Natural killer cell treated with Interleukin-12 subunit alpha and Interleukin-12 subunit beta and Interleukin-15 and Interleukin-18, amount 100 ng/mL, for 72 hours (primary cell): ENCODE results near the gene FN3KRP. TPM values are rescaled to one million over a fixed set of nuclear protein-coding genes. Genes with fewer than 3 reads are reported as not detected.
"Not testable (repeated sequence)": the region's sequence is repeated elsewhere in the genome, so short reads cannot be mapped to it uniquely, and the experiment has no call there.

Source experiments
- ATAC-seq, 2 donors: fragments of 150-1000 bp; cut with Tn5 transposase in 1 of 2; sonication (Bioruptor Pico), chemical (Tn5 transposase) in 1 of 2; 2 replicates each; pipeline ENCODE4 v1.10.0; 2021
- DNase-seq: peaks from one replicate; pipeline ENCODE4 v3.0.0; 2022; ENCODE audit warnings: low spot score
- H3K27ac Mint-ChIP-seq, 2 donors: 1 replicate in 1 of 2; 2 replicates in 1 of 2; pipeline ENCODE4 v1.8.0; 2022; ENCODE audit warnings: mixed read lengths in 2 of 2, mild to moderate bottlenecking in 1 of 2, moderate library complexity in 1 of 2
- H3K27me3 Mint-ChIP-seq, 2 donors: 1 replicate in 1 of 2; 2 replicates in 1 of 2; pipeline ENCODE4 v1.8.0; 2022; ENCODE audit warnings: mixed read lengths in 2 of 2
- H3K36me3 Mint-ChIP-seq: one replicate; pipeline ENCODE4 v1.8.0; 2022; ENCODE audit warnings: mixed read lengths
- H3K4me1 Mint-ChIP-seq, 2 donors: 1 replicate in 1 of 2; 2 replicates in 1 of 2; pipeline ENCODE4 v1.8.0; 2022; ENCODE audit warnings: low read depth in 2 of 2, mixed read lengths in 2 of 2, mild to moderate bottlenecking in 1 of 2
- H3K4me3 Mint-ChIP-seq: one replicate; pipeline ENCODE4 v1.8.0; 2022; ENCODE audit warnings: mixed read lengths
- H3K9me3 Mint-ChIP-seq: 2 replicates; pipeline ENCODE4 v1.8.0; 2022; ENCODE audit warnings: mixed read lengths
- total RNA-seq, 2 donors: library from RNA; stranded (reverse); gene quantifications; one replicate each; pipeline ENCODE4 v1.2.3, GENCODE V29; 2022

The FN3KRP gene
- total RNA-seq, 2 donors from 2014 or later = 29.4 to 48.4 TPM

DNA sequence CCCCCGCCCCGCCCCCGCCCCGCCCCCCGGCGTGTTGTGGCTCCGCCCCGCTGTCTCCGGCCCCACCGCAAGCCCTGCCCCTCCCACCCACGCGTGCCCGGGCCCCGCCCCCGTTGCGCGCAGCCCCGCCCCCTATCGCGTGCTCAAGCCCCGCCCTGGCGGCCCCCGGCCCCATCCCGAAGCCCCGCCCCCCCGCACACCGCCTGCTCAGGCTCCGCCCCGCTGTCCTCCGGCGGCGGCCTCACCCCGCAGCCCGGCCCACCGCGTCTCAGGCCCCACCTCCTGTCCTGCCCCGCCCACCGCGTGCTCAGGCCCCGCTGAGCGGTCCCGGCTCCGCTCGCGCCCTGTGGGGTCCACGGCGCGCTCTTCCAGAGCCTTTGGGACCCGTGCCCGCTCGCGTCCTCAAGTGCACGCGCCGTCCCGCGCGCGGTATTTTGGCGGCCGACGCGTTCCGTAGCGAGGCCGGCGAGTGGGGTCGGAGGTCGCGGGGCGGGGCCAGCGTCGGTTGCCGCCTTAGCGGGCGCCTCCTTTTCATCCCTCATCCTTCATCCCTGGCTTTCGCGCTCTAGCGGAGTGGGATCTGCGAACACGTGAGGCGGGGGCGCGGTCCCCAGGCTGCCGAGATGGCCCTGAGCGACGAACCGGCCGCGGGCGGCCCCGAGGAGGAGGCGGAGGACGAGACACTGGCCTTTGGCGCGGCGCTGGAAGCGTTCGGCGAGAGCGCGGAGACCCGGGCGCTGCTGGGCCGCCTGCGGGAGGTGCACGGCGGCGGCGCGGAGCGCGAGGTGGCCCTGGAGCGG, 35.3 kb downstream of the FN3KRP start, which contains the start of gene TBCD:
TBCD (plus strand) TSS at position 495 of the 800 bp plus-strand sequence; CDS start at position 624, 129 bp downstream.
- Mint-ChIP-seq H3K4me1 (peaks cover 17 to 27% of the 10 kb centered on the region in 2 donors), H3K27me3 (no peaks in the 10 kb centered on the region), H3K27ac (peak within 1 kb of the TSS in 1 of 2 donors; percentile 31), H3K36me3 (no peaks in the 10 kb centered on the region), H3K9me3 (no peaks in the 10 kb centered on the region), H3K4me3 (peak within 1 kb of the TSS; percentile 81)
- ATAC-seq = peak; percentile 90 to 93
- DNase-seq = peak; percentile 87

DNA sequence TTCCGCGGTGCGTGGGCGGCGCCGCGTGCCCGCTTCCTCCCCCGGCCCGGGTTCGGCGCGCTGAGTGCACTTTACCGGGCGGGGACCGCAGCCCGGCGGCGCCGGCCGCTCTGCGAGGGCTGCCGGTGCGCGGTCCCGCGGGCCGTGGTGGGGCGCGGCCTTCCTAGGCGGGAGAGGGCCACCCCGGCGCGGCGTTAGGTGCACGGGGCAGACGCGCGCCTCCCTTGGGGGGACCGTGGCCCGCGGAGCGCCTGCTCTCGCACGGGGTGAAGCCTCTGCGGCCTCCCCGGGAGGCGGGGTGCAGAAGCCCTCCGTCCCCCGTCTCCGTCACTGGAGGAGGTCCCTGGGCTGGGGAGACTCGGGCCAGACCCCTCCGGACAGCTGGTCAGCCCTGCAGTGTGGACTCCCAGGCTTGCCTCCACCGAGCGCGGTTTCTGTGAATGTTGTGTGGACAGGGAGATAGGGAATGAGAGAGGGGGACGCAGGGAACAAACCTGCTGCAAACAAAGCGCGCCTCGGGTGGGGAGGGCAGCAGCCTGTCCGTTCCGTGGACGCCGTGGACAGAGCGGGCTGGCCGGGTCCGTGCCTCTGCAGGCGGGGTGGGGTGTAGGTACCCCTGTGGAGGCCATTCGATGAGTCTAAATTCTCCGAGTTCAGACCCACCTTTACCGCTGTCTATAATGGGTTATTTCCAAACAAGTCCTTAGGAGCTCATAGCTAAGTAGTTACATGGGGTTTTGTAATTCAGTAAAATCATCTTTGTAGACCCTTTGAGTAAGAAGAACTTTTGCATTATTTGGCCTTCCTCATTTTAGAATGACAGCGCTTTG, 36.1 kb downstream of the FN3KRP start:
- Mint-ChIP-seq H3K9me3 (no peaks in the 10 kb centered on the region), H3K4me3 (peak overlapping the region; percentile 81), H3K36me3 (no peaks in the 10 kb centered on the region), H3K27ac (peak overlapping the region in 1 of 2 donors; percentile 31), H3K27me3 (no peaks in the 10 kb centered on the region), H3K4me1 (peaks cover 17 to 27% of the 10 kb centered on the region in 2 donors)
- ATAC-seq = peak in 1 of 2 donors; percentile 50
- peak; percentile 72 for DNase-seq

DNA sequence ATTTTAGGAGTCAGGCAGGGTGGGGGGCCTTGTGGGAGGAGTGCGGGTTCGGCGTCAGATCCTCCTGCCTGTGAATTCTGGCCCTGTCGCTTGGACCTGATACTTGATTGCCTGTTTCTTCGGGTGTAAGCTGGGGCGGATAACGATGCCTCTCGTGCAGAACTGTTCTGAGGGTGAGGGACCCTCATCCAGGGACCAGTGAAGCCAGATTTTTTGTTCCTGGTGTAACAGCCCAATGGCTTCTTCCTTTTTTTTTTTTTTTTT, 36.6 kb downstream of the FN3KRP start:
- Mint-ChIP-seq H3K4me3 (peak overlapping the region; percentile 81), H3K27ac (no peak overlapping the region), H3K4me1 (peaks cover 17 to 27% of the 10 kb centered on the region in 2 donors), H3K9me3 (no peaks in the 10 kb centered on the region), H3K27me3 (no peaks in the 10 kb centered on the region), H3K36me3 (no peaks in the 10 kb centered on the region)
- no peak for ATAC-seq
- DNase-seq = no peak

DNA sequence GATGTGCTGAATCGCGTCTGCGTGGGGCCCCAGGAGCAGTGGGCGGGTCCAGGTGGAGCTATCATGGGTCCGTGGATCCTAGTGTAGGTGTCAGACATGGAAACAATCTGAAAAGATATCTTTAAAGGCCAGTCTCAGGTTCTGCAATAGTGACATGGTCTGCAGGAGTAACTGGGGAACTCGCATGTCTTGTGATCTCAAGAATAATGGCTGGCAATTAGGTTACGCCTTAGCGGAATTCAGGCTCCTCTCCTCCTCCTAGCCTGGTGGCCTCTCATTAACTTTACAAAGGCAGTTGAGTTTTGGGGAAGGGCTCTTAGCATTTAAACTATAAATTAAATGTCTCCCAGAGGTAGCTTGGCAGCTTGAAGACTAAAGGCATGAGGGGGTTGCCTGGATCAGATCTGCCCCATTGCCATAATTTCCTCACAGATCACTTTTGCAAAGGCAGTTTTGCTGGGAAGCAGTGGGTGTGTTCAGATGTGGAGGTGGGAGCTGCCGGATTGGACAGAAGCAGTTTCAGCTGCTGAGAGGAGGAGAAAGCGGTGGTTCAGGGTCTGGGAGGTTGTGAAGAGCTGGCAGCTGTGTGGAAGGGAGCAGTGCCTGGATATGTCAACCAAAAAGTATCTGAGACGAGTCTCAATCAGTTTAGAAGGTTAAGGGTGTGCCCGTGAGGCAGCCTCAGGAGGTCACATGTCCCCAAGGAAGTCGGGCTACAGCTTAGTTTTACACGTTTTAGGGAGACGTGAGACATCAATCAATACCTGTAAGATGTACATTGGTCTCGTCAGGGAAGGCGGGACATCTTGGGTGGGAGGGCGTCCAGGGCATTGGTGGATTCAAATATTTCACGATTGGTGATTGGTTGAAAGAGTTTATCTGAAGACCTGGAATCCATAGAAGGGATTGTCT, 38.0 kb downstream of the FN3KRP start:
- no peaks in the 10 kb centered on the region for H3K36me3 Mint-ChIP-seq
- peaks cover 17 to 27% of the 10 kb centered on the region in 2 donors for H3K4me1 Mint-ChIP-seq
- H3K27me3 Mint-ChIP-seq = no peaks in the 10 kb centered on the region
- no peaks in the 10 kb centered on the region for H3K9me3 Mint-ChIP-seq
- no peak for ATAC-seq
- no peak for DNase-seq
- no peak overlapping the region for H3K27ac Mint-ChIP-seq
- no peak overlapping the region for H3K4me3 Mint-ChIP-seq

DNA sequence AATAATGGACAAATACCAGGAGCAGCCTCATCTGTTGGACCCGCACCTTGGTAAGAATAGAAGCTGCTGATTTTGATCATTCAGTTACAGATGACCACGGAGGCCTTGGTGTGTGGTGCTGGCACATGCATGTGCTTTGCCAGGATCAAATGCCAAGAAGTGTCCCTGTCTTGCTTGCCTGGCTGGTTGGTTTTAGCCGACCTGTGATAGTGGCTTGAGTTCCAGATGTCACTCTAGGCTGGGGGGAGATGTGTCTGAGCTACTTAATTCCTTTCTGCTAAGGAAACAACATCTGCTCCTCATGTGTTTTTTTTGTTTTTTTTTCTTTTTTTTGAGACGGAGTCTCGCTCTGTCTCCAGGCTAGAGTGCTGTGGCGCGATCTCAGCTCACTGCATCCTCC, 39.7 kb downstream of the FN3KRP start:
- no peak for DNase-seq
- no peak overlapping the region for H3K27ac Mint-ChIP-seq
- H3K4me3 Mint-ChIP-seq = no peak overlapping the region
- ATAC-seq = no peak
- H3K4me1 Mint-ChIP-seq = peaks cover 17 to 27% of the 10 kb centered on the region in 2 donors
- no peaks in the 10 kb centered on the region for H3K9me3 Mint-ChIP-seq
- no peaks in the 10 kb centered on the region for H3K27me3 Mint-ChIP-seq
- no peaks in the 10 kb centered on the region for H3K36me3 Mint-ChIP-seq

DNA sequence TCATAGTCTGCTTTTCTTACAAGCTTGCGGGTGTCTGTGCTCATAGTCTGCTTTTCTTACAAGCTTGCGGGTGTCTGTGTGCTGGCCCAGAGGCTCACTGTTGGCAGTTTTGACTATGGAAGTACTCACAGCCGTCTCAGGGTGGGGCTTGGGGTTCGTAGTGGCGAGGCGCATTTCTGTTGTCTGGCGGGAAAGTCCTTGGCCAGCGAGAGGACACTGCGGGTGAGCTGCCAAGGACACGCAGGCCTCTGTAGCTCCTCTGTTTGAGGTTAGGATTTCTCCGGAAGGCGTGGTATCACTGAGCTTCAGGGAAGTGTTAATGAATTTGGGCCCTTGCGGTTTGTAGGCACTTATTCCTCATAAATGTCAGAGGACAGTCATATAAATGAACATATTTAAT, 48.9 kb downstream of the FN3KRP start:
- Mint-ChIP-seq H3K9me3 (no peaks in the 10 kb centered on the region), H3K27ac (no peak overlapping the region), H3K4me3 (no peak overlapping the region), H3K36me3 (peaks cover 12% of the 10 kb centered on the region), H3K4me1 (peaks cover 0 to 5% of the 10 kb centered on the region in 2 donors), H3K27me3 (no peaks in the 10 kb centered on the region)
- ATAC-seq = no peak
- DNase-seq = no peak

DNA sequence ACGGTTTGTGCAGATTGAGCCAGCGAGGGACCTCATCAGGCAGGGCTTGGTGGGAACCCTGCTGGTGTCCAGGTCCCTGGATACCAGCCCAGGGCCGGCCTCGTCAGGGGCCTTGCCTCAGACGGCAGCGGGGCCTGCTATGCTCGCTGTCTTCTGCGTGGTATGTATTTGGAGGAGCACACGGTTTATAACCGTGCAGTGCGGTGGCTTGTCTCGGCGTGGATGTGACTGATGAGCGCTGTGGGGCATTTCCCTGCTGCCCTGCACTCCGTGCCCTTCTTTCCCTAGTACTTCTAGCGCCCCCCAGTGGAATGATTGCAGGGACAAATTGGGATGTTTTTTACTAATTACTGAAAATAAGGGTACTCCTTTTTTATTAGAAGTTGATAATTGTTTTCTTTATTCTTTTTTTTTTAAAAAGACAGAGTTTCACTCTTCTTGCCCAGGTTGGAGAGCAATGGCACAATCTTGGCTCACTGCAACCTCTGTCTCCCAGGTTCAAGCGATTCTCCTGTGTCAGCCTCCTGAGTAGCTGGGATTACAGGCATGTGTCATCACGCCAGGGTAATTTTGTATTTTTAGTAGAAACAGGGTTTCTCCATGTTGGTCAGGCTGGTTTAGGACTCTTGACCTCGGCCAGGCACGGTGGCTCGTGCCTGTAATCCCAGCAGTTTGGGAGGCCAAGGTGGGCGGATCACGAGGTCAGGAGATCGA, 50.7 kb downstream of the FN3KRP start:
- H3K9me3 Mint-ChIP-seq = no peaks in the 10 kb centered on the region
- H3K36me3 Mint-ChIP-seq = peaks cover 12% of the 10 kb centered on the region
- no peak overlapping the region for H3K27ac Mint-ChIP-seq
- H3K27me3 Mint-ChIP-seq = no peaks in the 10 kb centered on the region
- no peak for ATAC-seq
- H3K4me1 Mint-ChIP-seq = peaks cover 3 to 9% of the 10 kb centered on the region in 2 donors
- no peak overlapping the region for H3K4me3 Mint-ChIP-seq
- DNase-seq = no peak

DNA sequence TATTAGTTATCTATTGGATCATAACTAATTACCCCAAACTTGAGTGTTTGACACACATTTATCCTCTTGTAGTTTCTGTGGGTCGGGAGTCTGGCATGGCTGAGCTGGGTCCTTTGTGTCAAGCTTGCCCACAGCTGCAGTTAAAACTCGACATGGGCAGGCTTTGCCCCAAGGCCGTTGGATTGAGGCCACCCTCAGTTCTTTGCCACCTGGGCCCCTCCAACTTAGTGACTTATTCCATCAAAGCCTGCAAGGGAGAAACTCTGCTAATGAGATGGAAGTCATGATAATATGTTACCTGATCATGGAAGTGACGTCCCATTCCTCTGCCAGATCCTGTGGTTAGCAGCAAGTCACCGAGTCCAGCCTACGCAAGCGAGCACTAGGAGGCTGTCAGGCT, 52.5 kb downstream of the FN3KRP start:
- Mint-ChIP-seq H3K27me3 (no peaks in the 10 kb centered on the region), H3K9me3 (no peaks in the 10 kb centered on the region), H3K27ac (no peak overlapping the region), H3K36me3 (peaks cover 12% of the 10 kb centered on the region), H3K4me1 (peaks cover 5 to 15% of the 10 kb centered on the region in 2 donors), H3K4me3 (no peak overlapping the region)
- no peak for DNase-seq
- ATAC-seq = no peak

DNA sequence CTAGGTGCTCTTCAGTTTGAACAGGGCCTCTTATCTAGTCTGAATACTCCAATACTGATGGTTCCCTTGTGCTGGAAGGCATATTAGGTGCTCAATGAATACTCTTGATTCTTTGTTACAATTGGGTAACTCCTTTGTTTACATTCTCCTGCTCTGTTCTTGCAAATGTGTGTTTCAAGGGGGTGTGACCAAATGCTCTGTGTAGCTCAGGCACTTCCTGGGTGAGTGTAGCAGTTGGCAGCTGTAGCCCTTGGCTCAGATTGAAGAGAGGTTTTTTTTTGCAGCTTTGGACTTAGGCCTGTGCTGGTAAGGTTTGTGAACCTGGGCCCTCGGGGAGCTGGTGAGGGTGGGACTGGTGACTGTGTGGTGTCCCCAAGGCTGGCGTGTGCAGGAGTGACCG, 55.5 kb downstream of the FN3KRP start:
- Mint-ChIP-seq H3K4me3 (no peak overlapping the region), H3K27ac (no peak overlapping the region), H3K36me3 (peaks cover 12% of the 10 kb centered on the region), H3K4me1 (peaks cover 5 to 32% of the 10 kb centered on the region in 2 donors), H3K27me3 (no peaks in the 10 kb centered on the region), H3K9me3 (no peaks in the 10 kb centered on the region)
- ATAC-seq = peak; percentile 11 to 24
- DNase-seq = no peak

DNA sequence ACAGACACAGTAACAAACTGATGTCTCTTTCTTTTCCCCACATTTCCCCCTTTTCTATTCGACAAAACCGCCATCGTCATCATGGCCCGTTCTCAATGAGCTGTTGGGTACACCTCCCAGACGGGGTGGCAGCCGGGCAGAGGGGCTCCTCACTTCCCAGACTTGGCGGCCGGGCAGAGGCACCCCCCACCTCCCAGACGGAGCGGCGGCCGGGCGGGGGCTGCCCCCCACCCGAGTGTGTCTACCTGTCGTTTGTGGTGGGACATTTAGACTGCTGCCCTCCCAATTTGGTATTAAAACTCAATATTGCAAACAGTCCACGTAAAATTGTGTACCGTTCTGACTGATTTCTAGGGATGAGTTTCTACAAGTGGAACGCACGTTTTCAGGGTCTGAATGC, 58.0 kb downstream of the FN3KRP start:
- peak overlapping the region; percentile 65 for H3K4me3 Mint-ChIP-seq
- H3K27ac Mint-ChIP-seq, H3K36me3 Mint-ChIP-seq, DNase-seq, H3K27me3 Mint-ChIP-seq, H3K9me3 Mint-ChIP-seq, ATAC-seq: not testable (repeated sequence)
- H3K4me1 Mint-ChIP-seq = peaks cover 5 to 36% of the 10 kb centered on the region in 2 donors

DNA sequence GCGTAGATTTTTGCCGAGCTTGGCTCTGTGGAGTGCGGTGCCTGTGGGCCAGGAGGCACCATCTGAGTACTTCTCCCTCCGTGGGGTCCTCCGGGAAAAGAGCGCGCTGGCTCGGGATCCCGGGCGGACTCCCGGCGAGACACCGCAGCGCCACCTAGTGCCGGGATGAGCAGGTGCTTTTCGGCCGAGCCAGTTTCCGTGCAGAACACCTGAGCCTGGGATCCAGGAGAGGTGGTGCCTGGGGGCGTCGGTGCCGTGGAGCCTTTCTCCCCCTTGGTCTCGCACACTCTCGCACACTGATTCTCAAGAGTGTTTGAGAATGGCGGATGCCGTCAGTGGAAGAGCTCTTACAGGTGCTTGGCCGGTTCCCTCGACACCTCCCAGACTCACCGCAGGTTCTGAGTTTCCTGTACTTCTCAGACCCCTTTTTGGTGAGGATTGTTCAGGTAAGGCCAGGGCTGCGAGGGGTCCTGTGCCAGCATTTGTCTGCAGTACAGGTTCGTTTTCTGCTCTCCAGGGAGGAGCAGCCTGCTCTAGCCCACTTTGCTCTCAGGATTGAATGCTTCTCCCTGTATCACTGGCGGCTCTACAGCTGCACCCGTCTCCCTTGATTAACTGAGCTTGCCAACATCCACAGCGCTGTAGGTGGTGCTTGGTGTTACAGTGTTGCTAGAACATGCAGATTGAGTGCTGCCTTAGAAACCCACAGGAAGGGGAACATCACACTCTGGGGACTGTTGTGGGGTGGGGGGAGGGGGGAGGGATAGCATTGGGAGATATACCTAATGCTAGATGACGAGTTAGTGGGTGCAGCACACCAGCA, 58.7 kb downstream of the FN3KRP start:
- DNase-seq (peak; percentile 65), ATAC-seq (peak; percentile 71 to 76)
- Mint-ChIP-seq H3K27me3 (no peaks in the 10 kb centered on the region), H3K9me3 (no peaks in the 10 kb centered on the region), H3K36me3 (no peaks in the 10 kb centered on the region), H3K4me3 (peak overlapping the region; percentile 65), H3K27ac (no peak overlapping the region), H3K4me1 (peaks cover 5 to 36% of the 10 kb centered on the region in 2 donors)

DNA sequence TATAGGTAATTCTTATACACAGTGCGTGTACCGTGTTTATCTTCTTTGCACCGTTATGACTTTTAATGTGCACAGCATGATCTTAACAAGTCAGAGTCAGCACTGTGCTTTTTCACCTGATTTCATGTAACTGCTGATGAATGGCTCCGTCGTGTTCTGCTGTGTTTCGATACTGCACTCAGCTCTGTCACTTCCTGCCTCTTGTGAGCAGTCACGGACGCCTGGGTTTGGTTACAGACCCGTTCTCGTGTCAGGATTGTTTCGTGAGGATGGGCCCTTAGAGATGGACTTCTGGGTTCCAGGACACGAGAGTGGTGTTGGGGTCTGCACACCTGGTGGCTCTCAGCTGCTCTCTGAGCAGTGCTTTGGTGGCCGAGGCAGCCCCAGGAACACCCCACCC, 59.9 kb downstream of the FN3KRP start:
- Mint-ChIP-seq H3K36me3 (no peaks in the 10 kb centered on the region), H3K27ac (peak overlapping the region in 1 of 2 donors; percentile 41)

More for the DNA sequence above, 59.9 kb downstream of the FN3KRP start:
- H3K4me1 Mint-ChIP-seq = peaks cover 7 to 38% of the 10 kb centered on the region in 2 donors
- H3K27me3 Mint-ChIP-seq = no peaks in the 10 kb centered on the region
- H3K4me3 Mint-ChIP-seq = peak overlapping the region; percentile 22
- H3K9me3 Mint-ChIP-seq = no peaks in the 10 kb centered on the region
- ATAC-seq (peak; percentile 63 to 65), DNase-seq (no peak)
